ENCODE results near the gene SPNS3. TPM values are rescaled to one million over a fixed set of nuclear protein-coding genes. Genes with fewer than 3 reads are reported as not detected.

SPNS3 gene, protein sequence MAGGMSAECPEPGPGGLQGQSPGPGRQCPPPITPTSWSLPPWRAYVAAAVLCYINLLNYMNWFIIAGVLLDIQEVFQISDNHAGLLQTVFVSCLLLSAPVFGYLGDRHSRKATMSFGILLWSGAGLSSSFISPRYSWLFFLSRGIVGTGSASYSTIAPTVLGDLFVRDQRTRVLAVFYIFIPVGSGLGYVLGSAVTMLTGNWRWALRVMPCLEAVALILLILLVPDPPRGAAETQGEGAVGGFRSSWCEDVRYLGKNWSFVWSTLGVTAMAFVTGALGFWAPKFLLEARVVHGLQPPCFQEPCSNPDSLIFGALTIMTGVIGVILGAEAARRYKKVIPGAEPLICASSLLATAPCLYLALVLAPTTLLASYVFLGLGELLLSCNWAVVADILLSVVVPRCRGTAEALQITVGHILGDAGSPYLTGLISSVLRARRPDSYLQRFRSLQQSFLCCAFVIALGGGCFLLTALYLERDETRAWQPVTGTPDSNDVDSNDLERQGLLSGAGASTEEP
- not detected in 2 replicates for total RNA-seq
- not detected for polyA plus RNA-seq (2012)

- no peak for DNase-seq (ENCODE audit: low read depth)
Observed at GRCh38 chr17:4433515-4434031, at the start of gene SPNS3. Gene SPNS3 (plus strand): TSS chr17:4433940. CDS start chr17:4433968, 28 bp downstream.

DNA sequence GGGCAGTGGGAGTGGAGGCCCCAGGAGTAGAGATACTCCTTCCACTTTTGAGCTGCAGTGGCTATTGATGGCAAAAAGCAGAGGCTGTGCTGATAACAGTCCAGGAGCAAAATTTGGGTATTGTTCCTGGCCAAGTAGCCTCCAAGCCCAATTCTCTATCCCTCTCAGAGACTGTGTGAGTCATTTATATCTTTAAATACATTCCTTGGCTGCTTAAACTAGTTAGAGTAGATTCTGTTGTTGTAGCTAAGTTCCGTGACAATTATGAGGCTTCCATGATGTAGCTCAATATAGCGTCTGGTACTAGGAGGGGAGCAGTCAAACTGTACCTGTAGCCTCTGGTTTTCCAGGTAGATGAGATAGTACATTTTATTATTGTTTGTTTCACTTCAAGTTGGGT lies 47.3 kb upstream of the SPNS3 start:
- no peak for DNase-seq (ENCODE audit: low read depth)

DNA sequence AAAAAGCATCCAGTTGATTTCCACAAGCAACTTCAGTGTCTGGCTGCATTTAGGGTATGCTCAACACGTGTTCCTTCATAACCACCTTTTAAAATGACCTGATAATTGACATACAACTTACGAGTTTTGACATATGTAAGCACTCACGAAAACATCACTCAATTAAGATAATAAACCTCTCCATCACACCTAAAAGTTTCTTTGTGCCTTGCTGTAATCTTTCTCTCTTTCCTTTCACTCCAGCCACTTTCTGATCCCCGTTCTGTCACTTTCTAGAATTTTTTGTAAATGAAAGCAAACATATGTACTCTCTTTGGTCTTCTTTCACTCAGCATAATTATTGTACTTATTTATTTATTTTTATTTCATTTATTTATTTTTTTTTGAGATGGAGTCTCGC lies 46.6 kb upstream of the SPNS3 start:
- no peak for DNase-seq (ENCODE audit: low read depth)

DNA sequence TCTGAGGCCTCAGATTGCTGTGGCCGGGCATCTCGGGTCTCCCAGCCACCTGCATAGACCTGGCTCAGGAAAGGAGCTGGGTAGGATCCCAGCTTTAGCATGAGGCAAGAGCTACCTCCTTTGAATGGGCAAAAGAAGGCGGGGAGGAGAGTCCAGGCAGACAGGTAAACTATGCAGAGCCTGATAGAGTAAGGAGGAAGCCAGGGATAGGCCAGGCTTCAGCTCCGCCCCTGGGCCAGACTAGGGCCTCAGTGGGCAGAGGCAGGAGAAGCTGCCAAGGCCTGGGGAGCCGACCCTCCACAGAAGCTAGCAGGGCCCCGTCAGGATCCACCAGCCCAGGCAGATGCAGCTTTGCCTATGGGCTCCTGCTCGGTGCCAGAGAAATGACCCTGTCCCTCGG lies 44.7 kb upstream of the SPNS3 start:
- no peak for DNase-seq (ENCODE audit: low read depth)

DNA sequence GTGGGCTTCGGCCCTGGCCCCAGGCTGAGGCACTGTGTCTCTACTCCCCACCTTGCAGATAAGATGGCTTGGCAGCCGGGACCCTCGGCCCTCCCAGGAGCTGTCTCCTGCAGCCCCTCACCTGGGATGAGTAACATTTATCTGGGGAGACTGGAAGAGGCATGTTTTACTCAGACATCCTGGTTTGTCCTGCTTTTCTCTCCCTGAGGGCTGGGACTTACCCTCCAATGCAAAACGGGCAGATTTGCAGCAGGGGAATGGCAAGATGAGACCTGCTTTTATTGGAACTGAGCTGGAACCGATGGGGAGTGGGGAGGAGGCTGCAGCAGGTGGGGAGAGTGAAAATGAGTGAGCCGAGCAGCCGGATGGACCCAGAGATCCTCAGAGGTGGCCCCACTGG lies 39.9 kb upstream of the SPNS3 start:
- no peak for DNase-seq (ENCODE audit: low read depth)

DNA sequence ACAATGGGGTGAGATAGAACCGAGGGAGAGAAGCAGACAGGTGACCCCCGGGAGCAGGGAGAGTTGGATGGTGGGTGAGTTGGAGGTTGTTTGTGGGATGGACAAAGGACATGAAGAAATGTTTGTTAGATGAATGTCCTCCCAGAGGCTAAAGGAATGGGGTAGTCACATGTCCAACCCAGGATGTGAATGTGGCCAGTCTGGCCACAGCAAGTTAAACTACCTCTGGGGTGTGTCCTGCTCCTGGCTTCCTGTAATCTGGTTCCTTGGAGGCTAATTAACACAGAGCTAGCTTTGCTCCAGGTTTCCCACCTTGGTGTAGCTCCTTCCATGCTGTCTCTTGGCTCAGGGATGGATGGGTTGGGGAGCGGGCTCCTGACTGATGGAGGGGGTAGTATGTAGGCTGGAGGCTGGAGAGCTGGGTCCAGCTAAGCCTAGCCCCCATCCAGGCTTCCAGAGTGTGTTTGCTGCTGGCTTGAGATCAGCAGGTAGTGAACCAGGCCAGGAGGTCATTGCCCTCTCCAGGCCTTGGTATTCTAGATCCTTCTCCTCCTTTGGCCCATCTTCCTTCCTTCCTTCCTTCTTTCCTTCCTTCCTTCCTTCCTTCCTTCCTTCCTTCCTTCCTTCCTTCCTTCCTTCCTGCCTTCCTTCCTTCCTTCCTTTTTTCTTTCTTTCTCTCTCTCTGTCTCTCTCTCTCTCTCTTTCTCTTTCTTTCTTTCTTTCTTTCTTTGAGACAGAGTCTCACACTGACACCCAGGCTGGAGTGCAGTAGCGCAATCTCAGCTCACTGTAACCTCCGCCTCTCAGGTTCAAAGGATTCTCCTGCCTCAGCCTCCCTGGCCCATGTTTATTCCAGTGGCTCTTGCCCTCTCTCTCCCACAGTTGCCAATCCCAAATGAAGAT lies 39.3 kb upstream of the SPNS3 start:
- DNase-seq (ENCODE audit: low read depth) = no peak

DNA sequence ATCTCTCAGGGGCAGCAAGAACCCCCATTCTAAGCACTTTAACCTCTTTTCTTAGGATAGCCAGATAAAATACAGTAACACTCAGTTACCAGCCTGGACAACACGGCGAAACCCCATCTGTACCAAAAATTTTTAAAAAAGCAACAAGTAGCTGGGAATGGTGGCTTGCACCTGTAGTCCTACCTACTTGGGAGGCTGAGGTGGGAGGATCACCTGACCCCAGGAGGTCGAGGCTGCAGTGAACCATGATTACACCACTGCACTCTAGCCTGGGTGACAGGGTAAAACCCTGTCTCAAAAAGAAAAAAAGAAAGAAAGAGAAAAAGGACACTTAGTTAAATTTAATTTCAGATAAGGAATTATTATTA lies 38.6 kb upstream of the SPNS3 start:
- no peak for DNase-seq (ENCODE audit: low read depth)

DNA sequence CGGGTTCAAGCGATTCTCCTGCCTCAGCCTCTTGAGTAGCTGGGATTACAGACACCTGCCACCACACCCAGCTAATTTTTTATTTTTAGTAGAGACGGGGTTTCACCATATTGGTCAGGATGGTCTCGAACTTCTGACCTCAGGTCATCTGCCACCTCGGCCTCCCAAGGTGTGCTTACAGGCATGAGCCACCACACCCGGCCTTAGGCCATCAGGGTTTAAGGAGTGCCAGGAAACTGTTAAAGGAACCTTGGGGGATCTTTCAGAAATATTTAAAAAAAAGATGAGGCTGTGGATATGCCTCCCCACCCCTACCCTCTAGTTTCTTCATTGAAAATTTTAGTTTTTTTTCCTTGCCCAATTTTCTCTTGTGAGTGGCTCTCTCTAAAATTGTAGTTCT lies 35.9 kb upstream of the SPNS3 start:
- no peak for DNase-seq (ENCODE audit: low read depth)

- no peak for DNase-seq (ENCODE audit: low read depth)
Observed at GRCh38 chr17:4405038-4405669, 28.6 kb upstream of the SPNS3 start.

DNA sequence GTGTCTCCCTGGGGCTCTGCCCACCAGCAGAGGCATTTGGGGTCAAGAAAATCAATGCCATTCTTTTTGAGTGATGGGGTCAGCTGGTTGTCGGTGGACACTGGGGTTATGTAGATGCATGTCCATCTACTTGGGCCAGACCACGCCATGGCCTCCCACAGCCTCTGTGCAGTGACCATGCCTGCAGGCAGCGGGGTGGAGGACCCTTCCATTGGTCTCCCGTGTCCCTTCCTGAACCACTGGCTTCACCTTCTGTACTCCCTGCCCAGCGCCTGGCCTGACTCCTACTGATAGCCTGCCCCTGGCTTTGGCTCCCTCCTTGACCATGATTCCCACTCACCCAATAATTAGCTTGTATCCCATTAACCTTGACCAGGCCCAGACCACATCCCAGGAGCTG lies 28.0 kb upstream of the SPNS3 start:
- DNase-seq (ENCODE audit: low read depth) = no peak

- no peak for DNase-seq (ENCODE audit: low read depth)
Observed at GRCh38 chr17:4406386-4406785, 27.4 kb upstream of the SPNS3 start.

GRCh38 chr17:4407216-4407615 lies 26.5 kb upstream of the SPNS3 start:
- DNase-seq (ENCODE audit: low read depth) = peak; percentile 14

DNA sequence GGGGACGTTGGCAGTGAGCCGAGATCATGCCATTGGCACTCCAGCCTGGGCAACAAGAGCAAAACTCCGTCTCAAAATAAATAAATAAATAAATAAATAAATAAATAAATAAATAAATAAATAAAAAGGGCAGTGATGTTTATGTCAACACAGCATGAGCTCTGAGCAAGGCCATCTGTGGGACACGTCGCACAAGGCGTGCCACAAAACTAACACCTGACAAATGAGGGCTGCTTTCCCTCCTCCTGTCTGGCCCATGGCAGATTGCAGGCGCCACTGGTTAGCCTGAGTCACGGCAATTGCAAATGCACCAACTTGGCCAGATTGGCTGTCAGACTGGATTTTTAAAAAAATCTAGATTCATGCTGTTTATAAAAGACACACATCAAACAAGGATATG lies 25.9 kb upstream of the SPNS3 start:
- DNase-seq (ENCODE audit: low read depth) = no peak

DNA sequence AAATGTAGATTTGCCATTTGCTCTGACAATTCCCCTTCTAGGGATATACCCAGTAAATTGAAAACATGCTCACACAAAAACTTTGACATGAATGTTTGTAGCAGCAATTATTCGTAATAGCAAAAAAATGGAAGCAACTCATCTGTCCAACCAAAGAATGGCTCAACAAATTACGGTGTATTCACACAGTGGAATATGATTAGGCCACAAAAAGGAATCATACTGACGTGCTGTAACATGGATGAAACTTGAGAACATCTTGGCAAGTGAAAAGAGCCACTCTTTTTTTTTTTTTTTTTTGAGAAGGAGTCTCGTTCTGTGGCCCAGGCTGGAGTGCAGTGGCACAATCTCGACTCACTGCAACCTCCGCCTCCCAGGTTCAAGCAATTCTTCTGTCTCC lies 24.1 kb upstream of the SPNS3 start:
- no peak for DNase-seq (ENCODE audit: low read depth)

GRCh38 chr17:4411201-4411600 lies 22.5 kb upstream of the SPNS3 start:
- DNase-seq (ENCODE audit: low read depth) = no peak

DNA sequence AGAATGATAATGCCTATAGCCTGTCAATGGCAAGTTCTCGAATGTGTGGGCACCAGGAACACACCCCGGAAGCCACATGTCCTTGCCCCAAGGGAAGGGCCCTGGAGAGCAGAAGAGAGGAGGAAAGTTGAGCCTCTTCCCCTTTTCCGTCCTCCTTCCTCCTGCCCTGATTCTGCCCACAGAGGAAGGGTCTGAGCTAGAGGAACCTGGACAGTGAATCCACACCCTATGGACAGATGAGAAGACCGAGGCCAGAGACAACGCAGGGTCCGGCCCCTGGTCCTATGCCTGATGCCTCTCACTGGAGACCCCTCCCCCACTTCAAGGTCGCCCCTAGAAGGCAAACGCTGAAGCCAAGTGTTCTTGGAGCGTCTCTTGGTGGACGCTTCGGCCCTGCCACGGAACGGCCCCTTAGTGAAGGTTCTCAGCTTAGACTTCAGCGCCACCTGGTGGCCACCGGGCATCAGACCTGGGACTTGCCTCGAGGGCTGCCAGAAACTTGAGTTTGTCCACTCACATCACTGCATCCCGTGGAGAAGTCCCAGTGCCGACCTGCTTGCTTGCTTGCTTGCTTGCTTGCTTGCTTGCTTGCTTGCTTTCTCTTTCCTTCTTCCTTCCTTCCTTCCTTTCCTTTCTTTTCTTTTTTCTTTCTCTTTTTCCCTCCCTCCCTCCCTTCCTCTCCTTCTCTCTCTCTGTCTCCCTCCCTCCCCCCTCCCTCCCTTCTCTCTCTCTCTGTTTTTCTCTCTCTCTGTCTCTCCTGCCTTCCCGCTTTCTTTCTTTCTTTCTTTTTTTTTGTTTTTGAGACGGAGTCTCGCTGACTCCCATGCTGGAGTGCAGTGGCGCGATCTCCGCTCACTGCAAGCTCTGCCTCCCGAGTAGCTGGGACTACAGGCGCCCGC lies 20.6 kb upstream of the SPNS3 start:
- DNase-seq (ENCODE audit: low read depth) = peak; percentile 89

GRCh38 chr17:4417129-4417667 lies 16.5 kb upstream of the SPNS3 start:
- DNase-seq (ENCODE audit: low read depth) = no peak

GRCh38 chr17:4420692-4421131 lies 13.0 kb upstream of the SPNS3 start:
- peak; percentile 68 for DNase-seq (ENCODE audit: low read depth)

GRCh38 chr17:4422864-4423263 lies 10.9 kb upstream of the SPNS3 start:
- no peak for DNase-seq (ENCODE audit: low read depth)

GRCh38 chr17:4425398-4425797 lies 8.3 kb upstream of the SPNS3 start:
- DNase-seq (ENCODE audit: low read depth) = no peak

Data from myocyte (in vitro differentiated cells).